HG03159 (cell line): Measurements from ENCODE around the gene BTD.
"Not testable (repeated sequence)": the region's sequence is repeated elsewhere in the genome, so short reads cannot be mapped to it uniquely, and the experiment has no call there.

Source experiments
- ATAC-seq: cut with Tn5 transposase; IDR thresholded peaks from one replicate; pipeline ENCODE4 v1.9.1; 2021; ENCODE audit warnings: mild to moderate bottlenecking, moderate library complexity; ENCODE audit not compliant: unreplicated experiment

Gene BTD

GRCh38 chr3:15602816-15603215, 1.3 kb downstream of the BTD start:
- not testable (repeated sequence) for ATAC-seq

- ATAC-seq: not testable (repeated sequence)
These were observed 3.0 kb downstream of the BTD start for GRCh38 chr3:15604584-15604983.

- no peak for ATAC-seq
These were observed 4.9 kb downstream of the BTD start for GRCh38 chr3:15606434-15606891.

- ATAC-seq: no peak
These were observed 8.7 kb downstream of the BTD start for GRCh38 chr3:15610082-15610759.

GRCh38 chr3:15611018-15611417, 9.5 kb downstream of the BTD start:
- no peak for ATAC-seq

GRCh38 chr3:15612001-15612400, 10.5 kb downstream of the BTD start:
- ATAC-seq: no peak

- ATAC-seq: no peak
These were observed 13.4 kb downstream of the BTD start for GRCh38 chr3:15614958-15615357.

GRCh38 chr3:15616053-15616452, 14.5 kb downstream of the BTD start:
- no peak for ATAC-seq

- ATAC-seq: not testable (repeated sequence)
These were observed 18.3 kb downstream of the BTD start for GRCh38 chr3:15619659-15620464.

- ATAC-seq: no peak
These were observed 22.2 kb downstream of the BTD start for GRCh38 chr3:15623535-15624440.

GRCh38 chr3:15628967-15629366, 27.4 kb downstream of the BTD start:
- no peak for ATAC-seq

- ATAC-seq: peak; percentile 93
These were observed 28.5 kb downstream of the BTD start for GRCh38 chr3:15629860-15630597.

GRCh38 chr3:15630646-15631350, 29.3 kb downstream of the BTD start:
- ATAC-seq: peak; percentile 45

- ATAC-seq: no peak
These were observed 30.1 kb downstream of the BTD start for GRCh38 chr3:15631426-15632211.

- ATAC-seq: no peak
These were observed 30.7 kb downstream of the BTD start for GRCh38 chr3:15632212-15632580.

- ATAC-seq: no peak
These were observed 31.6 kb downstream of the BTD start for GRCh38 chr3:15633159-15633558.

- ATAC-seq: no peak
These were observed 32.4 kb downstream of the BTD start for GRCh38 chr3:15633766-15634598.

- ATAC-seq: no peak
These were observed 33.1 kb downstream of the BTD start for GRCh38 chr3:15634671-15635070.
